Retinal pigment epithelial cell (primary cell): ENCODE results near the gene OGN.
A peak's percentile ranks its signal among the peaks of the same experiment; 100 is the strongest.

ENCODE experiments used
- DNase-seq: peaks from one replicate; pipeline ENCODE4 v3.0.0-alpha.2; 2010; ENCODE audit warnings: low read depth
- H3K4me3 ChIP-seq: 2 replicates; pipeline ENCODE4 v1.5.1; 2011; ENCODE audit warnings: mild to moderate bottlenecking, low read length, control low read depth, moderate library complexity
- TF ChIP-seq, protein P1 (sequence below): conservative IDR thresholded peaks from 2 replicates; pipeline ENCODE4 v1.5.1; 2011; ENCODE audit warnings: low read depth, low read length, control low read depth, inconsistent platforms

Gene OGN

DNA sequence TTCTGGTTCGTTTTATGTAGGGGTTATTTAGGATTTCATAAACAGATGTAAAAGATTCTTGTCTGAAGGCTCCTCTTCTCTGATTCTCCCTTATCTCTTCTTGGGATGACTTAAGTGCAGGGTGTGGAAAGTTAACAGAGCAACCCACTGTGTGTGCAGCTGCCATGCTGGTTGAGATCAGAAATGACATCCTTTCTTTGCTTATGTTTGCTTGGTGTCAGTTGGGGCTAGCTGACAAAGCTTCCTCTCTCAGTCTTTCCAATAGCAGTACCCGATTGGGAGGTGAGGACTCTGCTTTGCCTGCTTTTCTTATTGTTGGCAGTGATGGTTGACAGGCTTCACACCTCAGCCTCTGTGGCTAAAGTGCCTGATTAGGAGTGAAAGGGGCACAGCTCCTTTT, 26.5 kb downstream of the OGN start:
- DNase-seq, result no peak
- TF ChIP-seq, protein P1, sequence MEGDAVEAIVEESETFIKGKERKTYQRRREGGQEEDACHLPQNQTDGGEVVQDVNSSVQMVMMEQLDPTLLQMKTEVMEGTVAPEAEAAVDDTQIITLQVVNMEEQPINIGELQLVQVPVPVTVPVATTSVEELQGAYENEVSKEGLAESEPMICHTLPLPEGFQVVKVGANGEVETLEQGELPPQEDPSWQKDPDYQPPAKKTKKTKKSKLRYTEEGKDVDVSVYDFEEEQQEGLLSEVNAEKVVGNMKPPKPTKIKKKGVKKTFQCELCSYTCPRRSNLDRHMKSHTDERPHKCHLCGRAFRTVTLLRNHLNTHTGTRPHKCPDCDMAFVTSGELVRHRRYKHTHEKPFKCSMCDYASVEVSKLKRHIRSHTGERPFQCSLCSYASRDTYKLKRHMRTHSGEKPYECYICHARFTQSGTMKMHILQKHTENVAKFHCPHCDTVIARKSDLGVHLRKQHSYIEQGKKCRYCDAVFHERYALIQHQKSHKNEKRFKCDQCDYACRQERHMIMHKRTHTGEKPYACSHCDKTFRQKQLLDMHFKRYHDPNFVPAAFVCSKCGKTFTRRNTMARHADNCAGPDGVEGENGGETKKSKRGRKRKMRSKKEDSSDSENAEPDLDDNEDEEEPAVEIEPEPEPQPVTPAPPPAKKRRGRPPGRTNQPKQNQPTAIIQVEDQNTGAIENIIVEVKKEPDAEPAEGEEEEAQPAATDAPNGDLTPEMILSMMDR, result no peak
- no peak overlapping the region for H3K4me3 ChIP-seq

DNA sequence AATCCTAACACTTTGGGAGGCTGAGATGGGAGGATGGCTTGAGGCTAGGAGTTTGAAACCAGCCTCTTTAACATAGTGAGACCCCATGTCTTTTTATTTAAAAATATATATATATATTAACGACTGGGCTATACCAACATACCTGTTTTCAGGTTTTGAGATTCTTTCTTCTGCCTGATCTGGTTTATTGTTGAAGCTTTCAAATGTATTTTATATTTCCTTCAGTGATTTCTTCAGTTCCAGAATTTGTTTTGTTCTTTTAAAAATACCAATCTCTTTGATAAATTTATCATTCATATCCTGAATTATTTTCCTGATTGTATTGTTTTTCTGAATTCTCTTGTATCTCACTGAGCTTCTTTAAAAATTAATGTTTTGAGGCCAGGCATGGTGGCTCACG, 31.2 kb downstream of the OGN start:
- no peak for DNase-seq
- H3K4me3 ChIP-seq, result no peak overlapping the region
- TF ChIP-seq, protein P1, result no peak

DNA sequence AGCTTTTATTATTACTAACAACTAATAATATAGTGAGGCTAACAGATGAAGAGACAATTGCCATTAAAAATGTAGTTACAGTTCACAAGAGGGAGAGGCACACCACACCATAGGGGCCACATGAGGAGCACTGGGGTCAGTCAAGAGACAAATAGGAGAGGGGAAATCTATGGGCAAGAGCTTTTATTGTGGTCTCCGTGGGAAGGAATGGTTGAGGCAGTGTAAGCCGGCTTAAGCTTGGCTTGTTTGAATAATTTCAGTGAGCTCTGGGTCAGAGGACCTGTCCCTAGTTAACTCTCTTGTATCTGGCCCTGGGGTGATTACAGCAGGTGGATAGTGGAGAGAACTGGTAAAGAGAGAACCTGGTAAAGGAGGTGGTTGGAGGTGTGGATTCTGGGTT, 35.3 kb downstream of the OGN start:
- TF ChIP-seq, protein P1, result no peak
- no peak for DNase-seq
- H3K4me3 ChIP-seq, result no peak overlapping the region

DNA sequence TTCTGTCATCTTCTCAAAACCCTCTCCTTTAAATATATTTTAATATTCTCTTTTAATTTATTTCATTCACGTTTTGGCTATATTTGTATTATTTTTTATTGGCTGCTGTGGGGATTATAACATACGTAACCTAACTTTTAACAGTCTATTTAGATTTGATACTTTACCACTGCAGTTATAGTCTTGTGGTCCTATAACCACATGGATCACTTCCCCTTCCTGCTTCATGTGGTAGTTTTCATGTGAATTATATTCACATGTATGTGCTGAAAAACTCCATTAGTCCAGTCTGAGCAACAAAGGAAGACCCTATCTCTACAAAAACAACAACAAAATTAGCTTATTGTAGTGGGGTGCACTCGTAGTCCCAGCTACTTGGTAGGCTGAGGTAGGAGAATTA, 44.3 kb downstream of the OGN start:
- TF ChIP-seq, protein P1, result no peak
- no peak for DNase-seq
- H3K4me3 ChIP-seq, result no peak overlapping the region

DNA sequence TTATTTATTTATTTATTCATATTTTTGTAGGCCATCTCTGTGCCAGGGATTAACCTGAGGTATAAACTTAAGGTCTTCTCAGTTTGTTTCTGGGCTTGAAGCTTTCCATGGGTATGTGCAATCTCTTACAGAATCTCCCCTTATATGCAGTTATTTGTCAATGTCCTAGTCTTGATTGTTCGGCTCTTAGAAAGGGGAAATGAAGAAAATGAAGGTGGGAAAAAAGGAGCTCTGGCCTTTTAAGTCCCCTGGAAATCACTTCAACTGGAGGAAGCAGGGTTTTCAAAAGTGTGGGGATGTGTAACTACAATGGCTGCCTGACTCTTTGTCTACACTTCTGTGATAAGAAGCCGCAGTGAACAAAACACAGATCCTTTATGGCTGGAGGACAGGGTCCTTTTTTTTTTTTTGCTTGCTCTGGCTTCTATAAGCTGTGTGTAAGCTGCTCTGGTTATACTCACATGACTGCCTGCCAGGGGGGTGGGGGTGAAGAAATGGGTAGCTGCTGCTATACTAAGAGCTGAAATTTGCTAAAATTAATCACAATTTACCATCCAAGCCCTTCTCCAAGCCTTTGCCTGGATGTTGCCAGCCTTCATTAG, 44.9 kb downstream of the OGN start:
- peak; percentile 13 for DNase-seq

DNA sequence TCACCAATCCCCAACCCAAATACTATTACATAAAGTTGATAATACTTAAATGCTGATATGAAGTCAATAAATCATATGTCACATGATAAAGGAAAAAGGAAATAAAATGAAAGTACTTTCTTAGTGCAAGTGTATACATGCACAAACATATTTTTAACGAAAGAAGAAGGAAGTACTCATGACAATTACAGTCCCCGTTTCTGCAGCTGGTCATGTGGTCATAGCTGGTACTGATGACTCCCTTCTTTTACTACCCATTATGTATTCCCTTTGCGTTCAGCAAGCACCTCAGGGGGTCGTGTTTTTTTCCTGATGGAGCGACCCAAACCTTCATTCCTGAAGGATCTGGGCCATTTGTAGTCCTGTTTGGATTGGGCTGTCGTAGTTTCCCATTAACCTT, 51.3 kb downstream of the OGN start:
- H3K4me3 ChIP-seq, result no peak overlapping the region
- no peak for DNase-seq
- TF ChIP-seq, protein P1, result no peak

More for the DNA sequence above, 44.9 kb downstream of the OGN start:
- TF ChIP-seq, protein P1, result no peak
- no peak overlapping the region for H3K4me3 ChIP-seq

DNA sequence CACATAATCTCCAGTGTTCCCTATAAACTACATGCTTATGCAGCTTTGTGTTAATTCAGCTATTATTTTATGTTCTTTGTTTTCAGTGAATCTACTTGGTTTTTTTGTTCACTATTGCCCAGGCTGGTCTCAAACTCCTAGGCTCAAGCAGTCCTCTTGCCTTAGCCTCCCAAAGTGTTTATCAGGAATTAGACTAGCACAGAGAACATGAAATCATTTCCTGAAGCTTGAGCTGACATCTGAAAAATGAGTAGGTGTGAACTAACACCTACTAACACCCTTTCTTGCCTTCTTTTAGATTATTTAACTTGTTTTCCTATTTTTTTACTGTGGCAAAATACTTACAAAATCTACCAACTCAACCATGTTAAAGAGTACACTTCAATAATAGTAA, 53.6 kb downstream of the OGN start:
- no peak for DNase-seq
- TF ChIP-seq, protein P1, result no peak
- H3K4me3 ChIP-seq, result no peak overlapping the region
